Uterus (tissue), 2 donors: ENCODE results near the gene PRR35.

ENCODE experiments used
- POLR2A ChIP-seq, 2 donors: fragments of 450-650 bp; IDR thresholded peaks; one replicate each; pipeline ENCODE4 v1.6.1; 2016; ENCODE audit warnings: antibody characterized with exemption in 2 of 2, mild to moderate bottlenecking in 1 of 2, moderate library complexity in 1 of 2
- TF ChIP-seq, protein P1 (sequence below), 4 experiments: fragments of 200-600 bp in 2 of 4; fragments of 450-650 bp in 2 of 4; sonication (generic) in 2 of 4; IDR thresholded peaks; one replicate each; pipeline ENCODE4 v1.5.1; 2016 to 2019; ENCODE audit warnings: antibody characterized with exemption in 4 of 4, mild to moderate bottlenecking in 2 of 4, moderate library complexity in 1 of 4

DNA sequence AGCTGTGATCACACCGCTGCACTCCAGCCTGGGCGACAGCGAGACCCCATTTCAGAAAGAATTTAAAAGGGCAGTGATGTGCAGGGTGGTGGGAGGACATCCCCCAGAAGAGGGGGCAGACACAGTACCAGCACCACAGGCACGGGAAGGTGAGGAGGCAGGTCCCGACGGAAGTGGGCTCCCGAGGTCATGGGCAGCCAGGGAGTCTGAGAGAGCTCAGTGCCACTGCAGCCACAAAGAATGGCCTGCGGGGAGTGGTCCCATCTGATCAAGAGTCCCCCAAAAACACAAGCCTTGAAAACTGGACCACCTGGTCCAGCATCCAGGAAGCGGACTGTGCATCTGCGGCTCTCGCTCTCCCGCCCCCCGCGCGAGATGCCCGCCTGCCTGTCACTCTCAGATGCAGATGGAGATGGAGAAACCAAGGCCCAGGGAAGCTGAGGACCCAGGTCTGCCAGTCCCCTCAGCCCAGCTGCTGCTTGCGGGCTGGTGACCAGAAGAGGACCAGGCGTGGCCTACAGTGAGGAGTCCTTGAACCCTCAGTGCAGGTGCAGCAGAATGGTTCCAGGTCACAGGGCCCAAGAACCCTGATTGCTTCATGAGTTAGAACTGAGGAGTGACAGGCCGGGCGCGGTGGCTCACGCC is 37.0 kb upstream of the PRR35 start:
- TF ChIP-seq POLR2A (IDR thresholded peaks at IDR 0.05): no peak
- TF ChIP-seq, protein P1, sequence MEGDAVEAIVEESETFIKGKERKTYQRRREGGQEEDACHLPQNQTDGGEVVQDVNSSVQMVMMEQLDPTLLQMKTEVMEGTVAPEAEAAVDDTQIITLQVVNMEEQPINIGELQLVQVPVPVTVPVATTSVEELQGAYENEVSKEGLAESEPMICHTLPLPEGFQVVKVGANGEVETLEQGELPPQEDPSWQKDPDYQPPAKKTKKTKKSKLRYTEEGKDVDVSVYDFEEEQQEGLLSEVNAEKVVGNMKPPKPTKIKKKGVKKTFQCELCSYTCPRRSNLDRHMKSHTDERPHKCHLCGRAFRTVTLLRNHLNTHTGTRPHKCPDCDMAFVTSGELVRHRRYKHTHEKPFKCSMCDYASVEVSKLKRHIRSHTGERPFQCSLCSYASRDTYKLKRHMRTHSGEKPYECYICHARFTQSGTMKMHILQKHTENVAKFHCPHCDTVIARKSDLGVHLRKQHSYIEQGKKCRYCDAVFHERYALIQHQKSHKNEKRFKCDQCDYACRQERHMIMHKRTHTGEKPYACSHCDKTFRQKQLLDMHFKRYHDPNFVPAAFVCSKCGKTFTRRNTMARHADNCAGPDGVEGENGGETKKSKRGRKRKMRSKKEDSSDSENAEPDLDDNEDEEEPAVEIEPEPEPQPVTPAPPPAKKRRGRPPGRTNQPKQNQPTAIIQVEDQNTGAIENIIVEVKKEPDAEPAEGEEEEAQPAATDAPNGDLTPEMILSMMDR (IDR thresholded peaks at IDR 0.05): no peak
